CD4-positive, alpha-beta T cell treated with Interleukin-6 at 100 ng/mL for 8 hours (primary cell): ENCODE results near the gene RHOT1.

ENCODE experiments used
- DNase-seq: peaks from one replicate; pipeline ENCODE4 v3.0.0-alpha.2; 2020; ENCODE audit warnings: mixed read lengths, low spot score

RHOT1 gene

DNA sequence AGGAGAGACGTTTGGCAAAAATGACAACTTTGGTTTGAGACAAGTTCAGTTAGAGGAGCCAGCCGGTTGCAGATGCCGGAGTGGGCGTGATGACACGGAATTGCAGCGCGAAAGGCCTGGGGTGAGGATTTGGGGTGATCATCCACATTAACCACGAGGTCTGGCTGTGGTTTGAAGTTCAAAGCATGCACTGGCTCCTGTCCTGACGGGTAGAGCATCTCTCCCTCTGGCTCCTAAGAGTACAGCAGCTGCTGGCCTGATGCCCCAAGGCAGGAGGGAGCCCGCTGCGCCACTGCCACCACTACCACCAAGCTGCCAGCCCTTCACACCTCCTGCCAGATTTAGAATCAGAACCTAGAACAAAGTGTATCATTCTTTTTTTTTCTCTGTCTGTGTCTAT, 127.1 kb downstream of the RHOT1 start:
- no peak for DNase-seq

DNA sequence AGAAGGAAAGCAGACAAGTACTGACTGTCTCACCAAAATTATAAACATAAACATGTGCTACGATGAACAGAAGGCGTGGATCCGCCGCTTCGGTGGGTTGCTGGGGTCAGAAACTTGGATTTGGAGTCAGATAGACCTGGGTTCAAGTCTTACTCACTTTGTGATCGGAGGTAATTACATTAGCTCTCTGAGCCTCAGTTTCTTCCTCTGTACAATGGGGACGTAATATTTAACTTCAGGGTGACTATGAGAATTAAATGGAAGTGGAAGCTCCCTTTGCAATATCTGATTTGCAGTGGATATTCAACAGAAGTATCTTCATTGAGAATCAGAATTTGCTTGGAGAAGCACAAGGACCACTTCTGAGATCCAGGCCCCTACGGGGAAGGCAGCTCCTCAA, 129.5 kb downstream of the RHOT1 start:
- no peak for DNase-seq

DNA sequence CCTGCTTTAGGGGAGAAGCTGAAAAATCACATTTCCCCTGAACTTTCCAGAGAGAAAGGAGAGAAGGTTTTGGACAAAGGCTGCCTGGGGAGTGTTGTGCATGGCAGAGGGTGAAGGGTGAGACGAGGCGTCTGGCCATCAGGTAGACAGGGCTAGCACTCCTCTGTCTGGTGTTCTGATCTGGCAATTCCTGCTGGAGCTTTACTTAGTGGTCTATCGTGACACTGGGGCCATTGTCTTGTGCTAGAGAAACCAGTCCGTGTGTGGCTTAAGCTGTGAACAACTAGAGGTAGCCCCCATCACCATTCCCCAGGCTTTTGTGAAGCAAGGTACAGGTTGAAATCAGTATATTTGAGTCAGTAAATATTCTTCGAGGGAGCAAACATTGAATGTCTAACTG, 131.8 kb downstream of the RHOT1 start:
- no peak for DNase-seq

DNA sequence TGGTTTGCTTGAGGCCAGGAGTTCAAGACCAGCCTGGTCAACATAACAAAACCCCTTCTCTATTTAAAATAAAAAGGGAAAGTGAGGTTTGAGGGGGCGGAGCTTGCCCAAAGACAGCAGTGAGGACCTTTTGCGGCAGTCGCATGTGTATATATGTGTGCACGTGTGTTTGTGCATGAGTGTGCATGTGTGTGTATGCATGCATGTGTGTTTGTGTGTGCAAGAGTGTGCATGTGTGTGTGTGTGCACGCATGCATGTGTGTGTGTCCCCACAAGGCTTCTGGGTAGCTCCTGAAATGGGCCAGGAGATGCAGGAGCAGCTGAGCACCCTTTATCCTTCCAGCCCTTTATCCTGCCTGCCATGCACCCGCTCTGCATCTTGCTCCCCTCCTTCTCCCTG, 132.3 kb downstream of the RHOT1 start:
- no peak for DNase-seq
